A549 (cell line): ENCODE measurements around the gene NOS1AP.

Experiments
- POLR2A ChIP-seq: IDR thresholded peaks from 2 replicates; pipeline ENCODE4 v1.6.1; 2012; ENCODE audit warnings: mild to moderate bottlenecking, low read length
- TF ChIP-seq, protein P1 (sequence below): fragments of >200 bp; sonication (Bioruptor Twin); formaldehyde crosslinking; IDR thresholded peaks from 3 replicates; pipeline ENCODE4 v1.5.1; 2016

GRCh38 chr1:162169031-162169790 lies 99.7 kb downstream of the NOS1AP start:
- TF ChIP-seq, protein P1, sequence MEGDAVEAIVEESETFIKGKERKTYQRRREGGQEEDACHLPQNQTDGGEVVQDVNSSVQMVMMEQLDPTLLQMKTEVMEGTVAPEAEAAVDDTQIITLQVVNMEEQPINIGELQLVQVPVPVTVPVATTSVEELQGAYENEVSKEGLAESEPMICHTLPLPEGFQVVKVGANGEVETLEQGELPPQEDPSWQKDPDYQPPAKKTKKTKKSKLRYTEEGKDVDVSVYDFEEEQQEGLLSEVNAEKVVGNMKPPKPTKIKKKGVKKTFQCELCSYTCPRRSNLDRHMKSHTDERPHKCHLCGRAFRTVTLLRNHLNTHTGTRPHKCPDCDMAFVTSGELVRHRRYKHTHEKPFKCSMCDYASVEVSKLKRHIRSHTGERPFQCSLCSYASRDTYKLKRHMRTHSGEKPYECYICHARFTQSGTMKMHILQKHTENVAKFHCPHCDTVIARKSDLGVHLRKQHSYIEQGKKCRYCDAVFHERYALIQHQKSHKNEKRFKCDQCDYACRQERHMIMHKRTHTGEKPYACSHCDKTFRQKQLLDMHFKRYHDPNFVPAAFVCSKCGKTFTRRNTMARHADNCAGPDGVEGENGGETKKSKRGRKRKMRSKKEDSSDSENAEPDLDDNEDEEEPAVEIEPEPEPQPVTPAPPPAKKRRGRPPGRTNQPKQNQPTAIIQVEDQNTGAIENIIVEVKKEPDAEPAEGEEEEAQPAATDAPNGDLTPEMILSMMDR: no peak
- TF ChIP-seq POLR2A: no peak
